Neural cell (in vitro differentiated cells): ENCODE measurements around the gene BABAM2. TPM values are rescaled to one million over a fixed set of nuclear protein-coding genes. Genes with fewer than 3 reads are reported as not detected.

ENCODE experiments used
- H2AFZ ChIP-seq: fragments of 200-600, 300-800 bp; sonication (generic), shearing (Covaris generic); 2 replicates; pipeline ENCODE4 v1.6.0; 2014; ENCODE audit warnings: low read depth, mild to moderate bottlenecking, antibody characterized with exemption, low read length, moderate library complexity
- H3F3A ChIP-seq: fragments of 200-600 bp; shearing (Covaris generic); 2 replicates; pipeline ENCODE4 v1.6.1; 2016; ENCODE audit warnings: mild to moderate bottlenecking, moderate library complexity, mixed read lengths, antibody characterized with exemption, low read length; ENCODE audit not compliant: insufficient read depth, poor library complexity, severe bottlenecking
- H3K27ac ChIP-seq: fragments of 200-600, 300-800 bp; sonication (generic), shearing (Covaris generic); 2 replicates; pipeline ENCODE4 v1.5.1; 2014; ENCODE audit warnings: mild to moderate bottlenecking, low read length, moderate library complexity
- H3K27me3 ChIP-seq: fragments of 300-800, 200-600 bp; sonication (generic), shearing (Covaris generic); 2 replicates; pipeline ENCODE4 v1.6.0; 2014; ENCODE audit warnings: mild to moderate bottlenecking, low read depth, low read length, moderate library complexity; ENCODE audit not compliant: insufficient read depth
- H3K36me3 ChIP-seq: fragments of 300-800, 200-600 bp; sonication (generic), shearing (Covaris generic); 2 replicates; pipeline ENCODE4 v1.5.1; 2014; ENCODE audit warnings: mild to moderate bottlenecking, antibody characterized with exemption, low read length, moderate library complexity; ENCODE audit not compliant: insufficient read depth
- H3K4me2 ChIP-seq: fragments of 300-800, 200-600 bp; sonication (generic), shearing (Covaris generic); 2 replicates; pipeline ENCODE4 v1.6.0; 2014; ENCODE audit warnings: mild to moderate bottlenecking, low read length
- H3K4me3 ChIP-seq: fragments of 300-800, 200-600 bp; sonication (generic), shearing (Covaris generic); 2 replicates; pipeline ENCODE4 v1.5.1; 2014; ENCODE audit warnings: mild to moderate bottlenecking, low read length, moderate library complexity
- H3K79me2 ChIP-seq: fragments of 200-600 bp; shearing (Covaris generic); replicated peaks from 2 replicates; pipeline ENCODE4 v1.6.0; 2014; ENCODE audit warnings: mild to moderate bottlenecking, low read length, moderate library complexity; ENCODE audit not compliant: insufficient read depth
- H3K9ac ChIP-seq: fragments of 300-800, 200-600 bp; sonication (generic), shearing (Covaris generic); 2 replicates; pipeline ENCODE4 v1.6.1; 2016; ENCODE audit warnings: mild to moderate bottlenecking, low read length, mixed read lengths
- H3K9me2 ChIP-seq: fragments of 200-600 bp; shearing (Covaris generic); 2 replicates; pipeline ENCODE4 v1.6.1; 2016; ENCODE audit warnings: mild to moderate bottlenecking, low read length, mixed read lengths; ENCODE audit not compliant: insufficient read depth
- H3K9me3 ChIP-seq: fragments of 200-600, 300-800 bp; sonication (generic), shearing (Covaris generic); 2 replicates; pipeline ENCODE4 v1.6.1; 2016; ENCODE audit warnings: mild to moderate bottlenecking, mixed run types, low read length, moderate library complexity, mixed read lengths
- H4K20me1 ChIP-seq: fragments of 200-600 bp; shearing (Covaris generic); 2 replicates; pipeline ENCODE4 v1.6.1; 2016; ENCODE audit warnings: mild to moderate bottlenecking, mixed run types; ENCODE audit not compliant: insufficient read depth
- CTCF ChIP-seq: fragments of 450-650 bp; IDR thresholded peaks from 2 replicates; pipeline ENCODE4 v1.5.1; 2014; ENCODE audit warnings: antibody characterized with exemption, mild to moderate bottlenecking, moderate library complexity; ENCODE audit not compliant: poor library complexity, severe bottlenecking
- EP300 ChIP-seq: fragments of 450-650 bp; conservative IDR thresholded peaks from 2 replicates; pipeline ENCODE4 v1.6.1; 2014; ENCODE audit warnings: antibody characterized with exemption, mild to moderate bottlenecking, moderate library complexity; ENCODE audit not compliant: poor library complexity, severe bottlenecking
- EZH2 ChIP-seq: fragments of 200-600, 300-800 bp; shearing (Covaris generic), sonication (generic); IDR thresholded peaks from 2 replicates; pipeline ENCODE4 v1.6.1; 2014; ENCODE audit warnings: antibody characterized with exemption, low read length, borderline replicate concordance, mild to moderate bottlenecking; ENCODE audit not compliant: insufficient read depth, poor library complexity, severe bottlenecking
- MXI1 ChIP-seq: fragments of 450-650 bp; conservative IDR thresholded peaks from 2 replicates; pipeline ENCODE4 v1.6.1; 2014; ENCODE audit warnings: antibody characterized with exemption, mild to moderate bottlenecking; ENCODE audit not compliant: poor library complexity, severe bottlenecking
- POLR2AphosphoS5 ChIP-seq: IDR thresholded peaks from 2 replicates; pipeline ENCODE4 v1.6.1; 2012
- RAD21 ChIP-seq: fragments of 450-650 bp; conservative IDR thresholded peaks from 2 replicates; pipeline ENCODE4 v1.6.1; 2014; ENCODE audit warnings: antibody characterized with exemption, mild to moderate bottlenecking, moderate library complexity
- SMC3 ChIP-seq: fragments of 450-650 bp; conservative IDR thresholded peaks from 2 replicates; pipeline ENCODE4 v1.6.1; 2014; ENCODE audit warnings: antibody characterized with exemption, mild to moderate bottlenecking, moderate library complexity; ENCODE audit not compliant: poor library complexity
- TAF1 ChIP-seq: IDR thresholded peaks from 2 replicates; pipeline ENCODE4 v1.6.1; 2012; ENCODE audit warnings: low read depth
- polyA plus RNA-seq: library from polyadenylated mRNA; depleted of rRNA; stranded (reverse); fragments of >200 nt; gene quantifications from 2 replicates; pipeline ENCODE4 v1.2.3, GENCODE V29; 2014
- TF ChIP-seq, protein P1 (sequence below): IDR thresholded peaks from 2 replicates; pipeline ENCODE4 v1.6.1; 2012; ENCODE audit warnings: borderline replicate concordance

Gene BABAM2
- polyA plus RNA-seq, 1 donor from 2014 or later, result 15.3 TPM

GRCh38 chr2:28316546-28317335 lies 426.2 kb downstream of the BABAM2 start:
- H3F3A ChIP-seq, result peaks cover 6% of the 10 kb centered on the region
- H2AFZ ChIP-seq, result no peak overlapping the region
- no peaks in the 10 kb centered on the region for H4K20me1 ChIP-seq
- TF ChIP-seq, protein P1, sequence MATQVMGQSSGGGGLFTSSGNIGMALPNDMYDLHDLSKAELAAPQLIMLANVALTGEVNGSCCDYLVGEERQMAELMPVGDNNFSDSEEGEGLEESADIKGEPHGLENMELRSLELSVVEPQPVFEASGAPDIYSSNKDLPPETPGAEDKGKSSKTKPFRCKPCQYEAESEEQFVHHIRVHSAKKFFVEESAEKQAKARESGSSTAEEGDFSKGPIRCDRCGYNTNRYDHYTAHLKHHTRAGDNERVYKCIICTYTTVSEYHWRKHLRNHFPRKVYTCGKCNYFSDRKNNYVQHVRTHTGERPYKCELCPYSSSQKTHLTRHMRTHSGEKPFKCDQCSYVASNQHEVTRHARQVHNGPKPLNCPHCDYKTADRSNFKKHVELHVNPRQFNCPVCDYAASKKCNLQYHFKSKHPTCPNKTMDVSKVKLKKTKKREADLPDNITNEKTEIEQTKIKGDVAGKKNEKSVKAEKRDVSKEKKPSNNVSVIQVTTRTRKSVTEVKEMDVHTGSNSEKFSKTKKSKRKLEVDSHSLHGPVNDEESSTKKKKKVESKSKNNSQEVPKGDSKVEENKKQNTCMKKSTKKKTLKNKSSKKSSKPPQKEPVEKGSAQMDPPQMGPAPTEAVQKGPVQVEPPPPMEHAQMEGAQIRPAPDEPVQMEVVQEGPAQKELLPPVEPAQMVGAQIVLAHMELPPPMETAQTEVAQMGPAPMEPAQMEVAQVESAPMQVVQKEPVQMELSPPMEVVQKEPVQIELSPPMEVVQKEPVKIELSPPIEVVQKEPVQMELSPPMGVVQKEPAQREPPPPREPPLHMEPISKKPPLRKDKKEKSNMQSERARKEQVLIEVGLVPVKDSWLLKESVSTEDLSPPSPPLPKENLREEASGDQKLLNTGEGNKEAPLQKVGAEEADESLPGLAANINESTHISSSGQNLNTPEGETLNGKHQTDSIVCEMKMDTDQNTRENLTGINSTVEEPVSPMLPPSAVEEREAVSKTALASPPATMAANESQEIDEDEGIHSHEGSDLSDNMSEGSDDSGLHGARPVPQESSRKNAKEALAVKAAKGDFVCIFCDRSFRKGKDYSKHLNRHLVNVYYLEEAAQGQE, result no peak
- no peak for TF ChIP-seq CTCF
- TF ChIP-seq MXI1, result no peak
- TF ChIP-seq TAF1, result no peak
- no peak for TF ChIP-seq RAD21
- TF ChIP-seq EP300, result no peak
- TF ChIP-seq EZH2, result no peak
- no peak for TF ChIP-seq SMC3
- TF ChIP-seq POLR2AphosphoS5, result no peak
- no peak overlapping the region for H3K27ac ChIP-seq
- no peaks in the 10 kb centered on the region for H3K27me3 ChIP-seq
- H3K79me2 ChIP-seq, result no peaks in the 10 kb centered on the region
- no peak overlapping the region for H3K9ac ChIP-seq
- no peaks in the 10 kb centered on the region for H3K9me3 ChIP-seq
- no peaks in the 10 kb centered on the region for H3K36me3 ChIP-seq
- no peak overlapping the region for H3K4me3 ChIP-seq
- no peak overlapping the region for H3K4me2 ChIP-seq
- H3K9me2 ChIP-seq, result no peaks in the 10 kb centered on the region

DNA sequence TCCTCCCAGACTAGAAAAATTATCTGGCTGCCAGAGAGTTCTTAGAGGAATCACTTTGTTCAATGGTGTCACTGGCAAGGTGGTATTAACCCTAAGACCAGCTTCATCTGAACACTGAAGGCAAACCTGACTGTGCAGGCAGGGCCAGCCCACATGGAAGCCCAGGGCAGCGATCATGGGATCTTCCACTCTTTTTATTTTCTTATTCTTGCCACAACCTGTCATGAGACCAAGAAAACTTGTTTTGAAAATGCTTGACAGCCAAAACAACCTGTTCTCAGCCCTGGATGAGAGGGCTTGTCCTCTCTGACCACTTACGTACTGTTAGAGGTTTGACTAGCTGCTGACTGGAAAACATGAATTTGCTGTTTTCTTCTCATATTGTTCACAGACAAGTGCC lies 426.9 kb downstream of the BABAM2 start:
- Histone ChIP-seq H3K79me2 (no peaks in the 10 kb centered on the region), H3K36me3 (no peaks in the 10 kb centered on the region), H3K27me3 (no peaks in the 10 kb centered on the region), H3K4me2 (no peak overlapping the region), H3F3A (peaks cover 2% of the 10 kb centered on the region), H3K4me3 (no peak overlapping the region), H4K20me1 (no peaks in the 10 kb centered on the region), H3K9ac (no peak overlapping the region), H2AFZ (no peak overlapping the region), H3K9me2 (no peaks in the 10 kb centered on the region), H3K9me3 (no peaks in the 10 kb centered on the region), H3K27ac (no peak overlapping the region)
- no peak for TF ChIP-seq RAD21
- no peak for TF ChIP-seq EZH2
- no peak for TF ChIP-seq POLR2AphosphoS5
- TF ChIP-seq TAF1, result no peak
- TF ChIP-seq, protein P1, result no peak
- no peak for TF ChIP-seq MXI1
- TF ChIP-seq SMC3, result no peak
- TF ChIP-seq CTCF, result no peak
- TF ChIP-seq EP300, result no peak
